Measurements from ENCODE around the gene ZBTB44. TPM values are rescaled to one million over a fixed set of nuclear protein-coding genes. Genes with fewer than 3 reads are reported as not detected.

The ZBTB44 gene
- total RNA-seq, 1 experiment from 2014 or later = 23.8 TPM

- no peak for DNase-seq (ENCODE audit: low spot score)
These were observed 136.0 kb downstream of the ZBTB44 start for GRCh38 chr11:130178441-130179339.

DNA sequence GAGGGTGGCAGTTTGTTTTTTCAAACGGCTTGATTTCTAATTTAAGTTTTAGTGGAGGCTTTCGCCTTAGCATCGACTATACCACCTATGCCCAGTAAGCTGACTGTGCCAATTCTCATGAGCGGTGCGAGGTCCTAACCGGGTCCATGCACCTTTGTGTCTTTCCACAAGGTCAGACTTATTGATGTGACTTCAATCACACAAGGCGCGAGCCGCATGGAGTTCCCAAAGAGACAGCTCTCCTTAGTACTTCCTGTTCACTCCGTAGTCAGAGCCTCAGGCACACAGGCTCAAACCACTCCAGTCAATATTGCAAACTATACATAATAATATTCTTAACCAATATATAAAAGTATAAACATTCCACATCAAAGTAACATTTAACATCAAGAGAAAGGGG, 136.9 kb downstream of the ZBTB44 start:
- DNase-seq (ENCODE audit: low spot score) = no peak

Other genes with a start within 250 kb of the ZBTB44 start
- gene APLP2, start 245.0 kb downstream of the ZBTB44 start, total RNA-seq (2014; rRNA removed; shearing (Covaris generic)) = 122 and 146 TPM in 2 replicates
- 0.02 and 0.10 TPM in 2 replicates for gene ST14, start 155.1 kb downstream of the ZBTB44 start, total RNA-seq (2014; rRNA removed; shearing (Covaris generic))
- gene ADAMTS8, start 113.7 kb upstream of the ZBTB44 start, total RNA-seq (2014; rRNA removed; shearing (Covaris generic)) = 0.04 TPM in 1 of 2 replicates, not detected in the other
- 0.62 and 0.82 TPM in 2 replicates for gene ADAMTS15, start 133.7 kb upstream of the ZBTB44 start, total RNA-seq (2014; rRNA removed; shearing (Covaris generic))